Activated CD8-positive, alpha-beta memory T cell treated with anti-CD3 and anti-CD28 coated beads, Interleukin-2, amount 50 U/mL, for 1 hour (primary cell): ENCODE measurements around the gene PIN1.
"Not testable (repeated sequence)": the region's sequence is repeated elsewhere in the genome, so short reads cannot be mapped to it uniquely, and the experiment has no call there.

Experiments used
- DNase-seq: peaks from one replicate; pipeline ENCODE4 v3.0.0-alpha.2; 2020; ENCODE audit errors: extremely low read depth

PIN1 gene

GRCh38 chr19:9818734-9819595, 16.2 kb upstream of the PIN1 start, which contains the start of gene FBXL12:
Gene FBXL12, minus strand, starts transcription at chr19:9819079. Its CDS starts 266 bp downstream, at chr19:9818813.
- DNase-seq = peak; percentile 100

GRCh38 chr19:9819596-9819909, 15.6 kb upstream of the PIN1 start:
- DNase-seq = no peak

- DNase-seq = not testable (repeated sequence)
Measured at GRCh38 chr19:9820034-9820433, 15.1 kb upstream of the PIN1 start.

- DNase-seq = no peak
Measured at GRCh38 chr19:9823816-9824215, 11.3 kb upstream of the PIN1 start.

- peak; percentile 71 for DNase-seq
Measured at GRCh38 chr19:9827289-9828238, 7.6 kb upstream of the PIN1 start, which contains the start of gene UBL5. Gene UBL5, plus strand, starts transcription at chr19:9827918. Its CDS starts 420 bp downstream, at chr19:9828338.

GRCh38 chr19:9828551-9829063, 6.5 kb upstream of the PIN1 start:
- no peak for DNase-seq

- DNase-seq = no peak
Measured at GRCh38 chr19:9834307-9834725, 802 bp upstream of the PIN1 start.

GRCh38 chr19:9835507-9835949, 410 bp downstream of the PIN1 start:
- DNase-seq = no peak

GRCh38 chr19:9836021-9836420, 903 bp downstream of the PIN1 start:
- no peak for DNase-seq

GRCh38 chr19:9838324-9838723, 3.2 kb downstream of the PIN1 start:
- DNase-seq = no peak

GRCh38 chr19:9839415-9839814, 4.3 kb downstream of the PIN1 start:
- no peak for DNase-seq

GRCh38 chr19:9842834-9843625, 7.9 kb downstream of the PIN1 start:
- no peak for DNase-seq

- not testable (repeated sequence) for DNase-seq
Measured at GRCh38 chr19:9843626-9844273, 8.6 kb downstream of the PIN1 start.

- DNase-seq = no peak
Measured at GRCh38 chr19:9847087-9847671, 12.1 kb downstream of the PIN1 start.

- no peak for DNase-seq
Measured at GRCh38 chr19:9848060-9848459, 12.9 kb downstream of the PIN1 start.

GRCh38 chr19:9848762-9849161, 13.6 kb downstream of the PIN1 start:
- DNase-seq = no peak

GRCh38 chr19:9849791-9850190, 14.7 kb downstream of the PIN1 start:
- DNase-seq = no peak

- DNase-seq = no peak
Measured at GRCh38 chr19:9850235-9850959, 15.3 kb downstream of the PIN1 start.

GRCh38 chr19:9854282-9854846, 19.2 kb downstream of the PIN1 start:
- no peak for DNase-seq
